ENCODE results near the gene ST8SIA5.
"Not testable (repeated sequence)": the region's sequence is repeated elsewhere in the genome, so short reads cannot be mapped to it uniquely, and the experiment has no call there.

Gene ST8SIA5, protein sequence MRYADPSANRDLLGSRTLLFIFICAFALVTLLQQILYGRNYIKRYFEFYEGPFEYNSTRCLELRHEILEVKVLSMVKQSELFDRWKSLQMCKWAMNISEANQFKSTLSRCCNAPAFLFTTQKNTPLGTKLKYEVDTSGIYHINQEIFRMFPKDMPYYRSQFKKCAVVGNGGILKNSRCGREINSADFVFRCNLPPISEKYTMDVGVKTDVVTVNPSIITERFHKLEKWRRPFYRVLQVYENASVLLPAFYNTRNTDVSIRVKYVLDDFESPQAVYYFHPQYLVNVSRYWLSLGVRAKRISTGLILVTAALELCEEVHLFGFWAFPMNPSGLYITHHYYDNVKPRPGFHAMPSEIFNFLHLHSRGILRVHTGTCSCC

DNA sequence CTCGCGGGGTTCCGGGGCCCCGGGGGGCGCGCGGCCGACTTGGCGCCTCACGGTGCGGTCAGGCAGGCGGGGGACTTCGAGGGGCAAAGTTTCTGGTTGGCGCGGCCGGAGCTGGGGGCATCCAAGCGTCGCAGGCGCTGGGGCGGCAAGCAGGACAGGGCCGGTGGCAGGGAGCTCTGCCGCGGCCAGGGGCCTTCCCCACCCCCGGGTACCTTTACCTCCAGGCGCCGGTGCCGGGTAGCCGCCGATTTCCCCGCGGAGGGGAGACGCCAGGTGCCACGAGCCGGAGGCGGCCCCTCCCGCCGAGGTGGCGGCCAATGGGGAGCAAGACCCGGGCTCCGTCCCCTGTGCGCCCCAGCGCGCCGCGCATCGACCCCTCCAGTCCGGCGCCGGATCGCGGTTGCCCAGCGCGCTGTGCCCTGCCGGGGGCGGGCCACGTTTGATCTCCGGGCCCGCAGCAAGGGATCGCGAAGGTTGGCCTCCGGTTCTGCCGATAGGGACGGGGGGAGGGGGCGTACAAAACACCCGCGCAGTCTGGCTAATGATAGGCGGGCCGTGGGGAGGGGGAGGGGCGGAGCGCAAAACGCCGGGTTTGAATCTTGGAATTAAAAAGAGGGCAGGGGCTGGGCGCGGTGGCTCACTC, at the start of gene ST8SIA5:
ST8SIA5 (minus strand) TSS at position 495 of the 643 bp plus-strand sequence. CDS start 545 bp downstream, outside the sequence.
- in situ Hi-C loops (cut with HindIII; ENCODE audit: low sequenced_read_pairs), result no loop called here

GRCh38 chr18:46795945-46796344, 39.1 kb upstream of the ST8SIA5 start:
- in situ Hi-C loops (cut with HindIII; ENCODE audit: low sequenced_read_pairs), result not testable (repeated sequence)

- in situ Hi-C loops (cut with HindIII; ENCODE audit: low sequenced_read_pairs), result no loop called here
Observed at GRCh38 chr18:46794607-46795006, 37.8 kb upstream of the ST8SIA5 start.

GRCh38 chr18:46793565-46793964, 36.7 kb upstream of the ST8SIA5 start:
- in situ Hi-C loops (cut with HindIII; ENCODE audit: low sequenced_read_pairs), result no loop called here

DNA sequence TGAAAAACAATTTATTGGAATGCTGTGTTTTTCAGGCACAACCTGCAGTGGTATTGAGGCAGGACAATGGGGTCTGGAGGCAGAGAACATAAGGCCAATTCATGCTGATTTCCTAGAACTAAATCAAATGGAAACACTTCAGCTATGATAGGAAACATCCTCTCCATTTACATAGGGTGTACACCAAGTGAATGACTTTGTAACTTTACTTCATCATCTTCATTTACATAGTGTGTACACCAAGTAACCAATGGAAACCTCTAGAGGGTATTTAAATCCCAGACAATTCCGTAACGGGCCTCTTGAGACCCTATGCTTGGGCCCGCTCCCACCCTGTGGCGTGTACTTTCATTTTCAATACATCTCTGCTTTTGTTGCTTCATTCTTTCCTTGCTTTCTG, 32.2 kb upstream of the ST8SIA5 start:
- in situ Hi-C loops (cut with HindIII; ENCODE audit: low sequenced_read_pairs), result no loop called here

DNA sequence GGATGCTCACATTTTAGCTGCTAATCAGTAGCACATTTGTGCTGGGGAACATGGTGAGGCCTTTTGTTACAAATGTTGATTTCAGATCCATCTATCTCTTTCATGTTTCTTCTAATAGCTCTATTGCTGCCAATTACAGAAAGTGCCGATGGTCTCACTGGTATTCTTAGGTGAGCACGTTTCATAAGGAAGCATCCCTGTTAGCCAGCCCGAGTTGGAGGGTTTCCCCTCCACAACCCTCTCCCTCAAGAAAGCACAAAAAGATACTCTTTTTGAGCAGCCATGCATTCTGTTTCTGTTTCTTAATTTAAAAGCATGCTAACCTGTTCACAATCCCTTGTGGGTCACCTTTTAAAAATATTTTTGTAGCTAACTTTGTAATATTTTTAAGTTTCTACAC, 30.8 kb upstream of the ST8SIA5 start:
- in situ Hi-C loops (cut with HindIII; ENCODE audit: low sequenced_read_pairs), result no loop called here

- in situ Hi-C loops (cut with HindIII; ENCODE audit: low sequenced_read_pairs), result no loop called here
Observed at GRCh38 chr18:46772357-46772756, 15.5 kb upstream of the ST8SIA5 start.

DNA sequence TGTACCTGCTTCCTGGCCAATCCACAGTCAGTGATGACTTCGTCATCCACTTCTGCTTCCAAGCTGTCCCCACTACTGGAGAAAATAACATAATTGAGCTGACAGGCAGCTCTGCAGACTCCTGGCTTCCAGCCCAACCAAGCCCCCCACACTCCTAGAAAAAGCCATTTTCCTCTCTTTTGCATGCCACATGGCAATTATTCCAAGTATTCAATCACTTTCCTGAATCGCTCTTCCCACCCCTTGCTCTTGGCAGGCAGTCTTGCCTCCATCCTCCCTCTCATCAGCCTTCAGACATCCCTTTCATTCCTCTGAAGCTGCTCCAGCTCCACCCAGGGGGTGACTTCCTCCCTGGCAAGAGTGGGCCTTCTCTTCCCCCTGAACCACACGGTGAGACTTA, 14.3 kb upstream of the ST8SIA5 start:
- in situ Hi-C loops (cut with HindIII; ENCODE audit: low sequenced_read_pairs), result no loop called here

GRCh38 chr18:46770708-46771107, 13.9 kb upstream of the ST8SIA5 start:
- in situ Hi-C loops (cut with HindIII; ENCODE audit: low sequenced_read_pairs), result no loop called here

DNA sequence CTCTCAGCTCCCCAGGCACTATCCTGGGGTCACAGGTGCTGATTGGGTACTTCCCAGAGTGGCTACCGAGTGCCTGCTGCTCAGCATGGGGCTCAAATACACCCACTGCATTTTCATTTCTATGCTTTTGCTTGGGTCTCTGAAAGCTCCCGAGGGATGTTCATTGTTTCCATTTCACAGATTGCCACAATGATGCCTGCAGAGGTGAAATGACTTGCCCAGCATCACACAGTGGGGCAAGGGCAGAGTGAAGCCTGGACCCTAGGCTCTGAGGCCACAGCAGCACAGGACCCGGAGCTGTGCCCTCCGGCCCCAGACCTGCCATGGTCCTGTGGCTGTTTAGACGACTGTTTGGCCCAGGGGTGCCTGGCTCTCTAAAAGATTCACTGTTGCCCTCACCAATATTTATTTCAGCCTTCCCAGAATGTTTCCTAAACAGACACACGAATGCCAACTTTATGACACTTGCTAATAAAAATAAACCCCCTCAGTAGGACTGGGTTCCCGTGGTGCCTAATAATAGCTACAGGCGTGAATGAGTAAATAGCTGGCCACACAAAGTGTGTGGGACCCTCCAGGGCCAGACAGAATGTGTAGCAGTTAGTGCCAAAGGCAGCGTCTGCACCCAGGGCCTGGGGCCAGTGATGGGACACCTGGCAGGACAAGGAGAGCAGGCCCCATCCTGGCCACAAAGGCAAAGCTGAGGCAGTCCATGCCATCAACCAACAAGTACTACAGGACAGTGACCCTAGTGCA, 11.5 kb upstream of the ST8SIA5 start:
- in situ Hi-C loops (cut with HindIII; ENCODE audit: low sequenced_read_pairs), result no loop called here

DNA sequence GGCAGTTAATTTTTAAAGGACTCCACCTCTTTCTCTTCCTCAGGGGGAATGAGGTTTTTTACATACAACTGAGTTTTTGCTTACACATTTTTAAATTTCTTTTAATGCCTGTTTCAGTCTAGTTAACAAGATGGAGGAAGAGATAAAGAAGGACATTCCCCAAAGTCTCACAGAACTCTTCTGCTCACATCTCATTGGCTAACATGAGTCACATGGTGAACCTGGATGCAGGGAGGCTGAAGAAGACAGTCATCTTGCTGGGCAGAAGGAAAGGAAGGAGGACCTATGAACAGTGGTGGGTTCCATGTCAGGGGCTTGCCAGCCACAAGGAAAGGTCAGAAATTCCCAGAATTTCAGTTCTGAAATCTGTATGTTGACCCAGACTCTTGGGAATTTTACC, 10.4 kb upstream of the ST8SIA5 start:
- in situ Hi-C loops (cut with HindIII; ENCODE audit: low sequenced_read_pairs), result no loop called here

- in situ Hi-C loops (cut with HindIII; ENCODE audit: low sequenced_read_pairs), result no loop called here
Observed at GRCh38 chr18:46764586-46764985, 7.7 kb upstream of the ST8SIA5 start.

DNA sequence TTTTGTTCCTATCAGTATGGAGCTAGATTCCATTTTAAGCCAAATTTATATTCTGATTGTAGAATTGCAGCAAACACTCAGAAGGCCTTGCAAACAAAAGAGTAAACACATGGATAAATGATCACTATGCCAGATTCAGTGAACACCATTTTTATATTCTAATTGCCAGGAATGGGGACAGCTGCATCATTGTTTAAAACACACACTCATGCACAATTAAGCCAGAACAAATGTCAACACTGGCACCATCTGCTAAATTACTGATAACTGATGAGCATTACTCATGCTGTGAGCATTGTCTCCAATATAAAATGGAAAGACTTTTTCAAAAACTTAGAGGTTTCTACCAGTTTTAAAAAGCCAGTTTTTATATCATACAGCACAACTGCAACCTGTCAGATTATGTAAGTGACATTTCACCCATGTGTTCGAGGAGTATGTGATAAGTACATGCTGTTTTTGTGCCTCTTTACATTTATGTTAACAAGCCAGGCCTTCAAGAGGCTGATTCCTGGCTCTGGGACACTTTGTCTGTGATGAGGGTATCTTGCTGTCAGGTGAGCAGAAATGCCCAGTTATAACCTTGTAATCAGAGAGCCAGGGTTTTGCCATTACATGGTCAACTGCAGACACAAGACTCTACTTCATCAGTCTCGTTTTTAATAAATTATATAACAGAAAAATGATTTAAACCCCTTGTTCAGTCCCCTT, 4.4 kb upstream of the ST8SIA5 start:
- in situ Hi-C loops (cut with HindIII; ENCODE audit: low sequenced_read_pairs), result no loop called here

GRCh38 chr18:46759890-46760289, 3.0 kb upstream of the ST8SIA5 start:
- in situ Hi-C loops (cut with HindIII; ENCODE audit: low sequenced_read_pairs), result no loop called here

- in situ Hi-C loops (cut with HindIII; ENCODE audit: low sequenced_read_pairs), result no loop called here
Observed at GRCh38 chr18:46756025-46756558, 761 bp downstream of the ST8SIA5 start.

- in situ Hi-C loops (cut with HindIII; ENCODE audit: low sequenced_read_pairs), result no loop called here
Observed at GRCh38 chr18:46755315-46756024, 1.4 kb downstream of the ST8SIA5 start.

GRCh38 chr18:46754661-46755292, 2.1 kb downstream of the ST8SIA5 start:
- in situ Hi-C loops (cut with HindIII; ENCODE audit: low sequenced_read_pairs), result no loop called here

DNA sequence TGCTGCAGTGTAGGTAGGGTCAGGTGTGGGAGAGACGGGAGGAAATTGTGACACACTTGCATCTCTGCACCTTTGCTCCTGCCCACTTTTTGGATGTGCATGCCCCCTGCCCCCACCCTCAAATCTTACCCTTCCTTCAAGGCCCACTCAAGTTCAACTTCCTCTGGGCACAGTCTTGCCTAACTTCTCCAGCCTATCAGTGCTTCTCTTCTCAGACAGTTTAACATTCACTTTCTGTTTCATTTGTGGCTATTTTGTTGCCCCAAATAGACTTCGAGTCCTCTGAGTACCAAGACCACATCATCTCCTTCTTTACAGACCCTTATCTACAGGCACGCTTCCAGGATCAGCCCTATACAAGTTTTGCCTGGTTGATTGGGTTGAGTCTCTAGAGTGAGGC, 2.7 kb downstream of the ST8SIA5 start:
- in situ Hi-C loops (cut with HindIII; ENCODE audit: low sequenced_read_pairs), result no loop called here

GRCh38 chr18:46751882-46752281, 5.0 kb downstream of the ST8SIA5 start:
- in situ Hi-C loops (cut with HindIII; ENCODE audit: low sequenced_read_pairs), result no loop called here

GRCh38 chr18:46750626-46751025, 6.2 kb downstream of the ST8SIA5 start:
- in situ Hi-C loops (cut with HindIII; ENCODE audit: low sequenced_read_pairs), result no loop called here

Data from DLD1 (cell line).